D721Med (cell line): ENCODE data around the gene RAB11A.

Experiments
- DNase-seq: peaks from one replicate; pipeline ENCODE4 v3.0.0; 2011; ENCODE audit warnings: low spot score; ENCODE audit not compliant: insufficient read length
- FAIRE-seq: peaks from 2 replicates; lab custom pipeline; 2011; peaks lifted over from hg19 to GRCh38; lab: Jason Lieb, UNC
- CTCF ChIP-seq: IDR thresholded peaks from 2 replicates; pipeline ENCODE4 v1.5.1; 2012; ENCODE audit warnings: mild to moderate bottlenecking, control low read depth; ENCODE audit not compliant: insufficient read depth; ENCODE audit errors: missing control alignments

RAB11A gene

GRCh38 chr15:65873256-65873655 is 4.0 kb downstream of the RAB11A start:
- FAIRE-seq (no peak), DNase-seq (no peak)
- no peak for TF ChIP-seq CTCF

GRCh38 chr15:65875458-65875857 is 6.2 kb downstream of the RAB11A start:
- no peak for FAIRE-seq

GRCh38 chr15:65877749-65878148 is 8.5 kb downstream of the RAB11A start:
- no peak for TF ChIP-seq CTCF
- FAIRE-seq (no peak), DNase-seq (no peak)

More at GRCh38 chr15:65875458-65875857, 6.2 kb downstream of the RAB11A start:
- DNase-seq = no peak
- no peak for TF ChIP-seq CTCF

GRCh38 chr15:65881766-65882434 is 12.6 kb downstream of the RAB11A start:
- DNase-seq (no peak), FAIRE-seq (no peak)
- no peak for TF ChIP-seq CTCF

- TF ChIP-seq CTCF = no peak
- FAIRE-seq (no peak), DNase-seq (no peak)
Measured at GRCh38 chr15:65883571-65883970, 14.3 kb downstream of the RAB11A start.

- FAIRE-seq = no peak
- DNase-seq = no peak
- no peak for TF ChIP-seq CTCF
Measured at GRCh38 chr15:65884511-65884910, 15.2 kb downstream of the RAB11A start.

- peak; percentile 91 for FAIRE-seq
- no peak for DNase-seq
- no peak for TF ChIP-seq CTCF
Measured at GRCh38 chr15:65885668-65886218, 16.5 kb downstream of the RAB11A start.
